Activated CD8-positive, alpha-beta T cell treated with anti-CD3 and anti-CD28 coated beads for 36 hours (primary cell): ENCODE measurements around the gene KIF1C. TPM values are rescaled to one million over a fixed set of nuclear protein-coding genes. Genes with fewer than 3 reads are reported as not detected.
A peak's percentile ranks its signal among the peaks of the same experiment; 100 is the strongest.

Experiments
- ATAC-seq: fragments of 200-7000 bp; cut with Tn5 transposase; one replicate; pipeline ENCODE4 v1.10.0; 2021; ENCODE audit warnings: mild to moderate bottlenecking, moderate library complexity
- CTCF ChIA-PET: fragments of 350-600 bp; sonication (Branson Sonifier 250); formaldehyde crosslinking; loops from one replicate; lab custom pipeline; 2021; ENCODE audit warnings: antibody characterized with exemption; lab: Charles Lee
- POLR2A ChIA-PET: fragments of 350-600 bp; sonication (Branson Sonifier 250); formaldehyde crosslinking; loops from one replicate; lab custom pipeline; 2021; ENCODE audit warnings: antibody characterized with exemption; lab: Charles Lee
- DNase-seq: peaks from one replicate; pipeline ENCODE4 v3.0.0-alpha.2; 2020
- H3K27ac Mint-ChIP-seq: one replicate; pipeline ENCODE4 v1.8.0; 2021; ENCODE audit warnings: mild to moderate bottlenecking, mixed read lengths
- H3K27me3 Mint-ChIP-seq: one replicate; pipeline ENCODE4 v1.8.0; 2021; ENCODE audit warnings: mixed read lengths
- H3K36me3 Mint-ChIP-seq: one replicate; pipeline ENCODE4 v1.8.0; 2021; ENCODE audit warnings: low read depth, mixed read lengths
- H3K4me1 Mint-ChIP-seq: one replicate; pipeline ENCODE4 v1.8.0; 2021; ENCODE audit warnings: low read depth, mixed read lengths
- H3K4me3 Mint-ChIP-seq: one replicate; pipeline ENCODE4 v1.8.0; 2021; ENCODE audit warnings: mild to moderate bottlenecking, moderate library complexity, mixed read lengths
- H3K9me3 Mint-ChIP-seq: one replicate; pipeline ENCODE4 v1.8.0; 2021; ENCODE audit warnings: mixed read lengths
- CTCF ChIP-seq: fragments of 200-600 bp; IDR thresholded peaks from one replicate; pipeline ENCODE4 v1.8.0; 2022; ENCODE audit warnings: antibody characterized with exemption, mild to moderate bottlenecking
- intact Hi-C: fragments of 100-400 bp; cut with micrococcal nuclease; formaldehyde crosslinking; loops from one replicate; pipeline ENCODE4 v1.10.0; 2022
- total RNA-seq, 2 experiments: library from RNA; stranded (reverse); gene quantifications; one replicate each; pipeline ENCODE4 v1.2.3, GENCODE V29; 2021

The KIF1C gene
- total RNA-seq, 2 experiments from 2014 or later = 35.7 to 37.4 TPM

GRCh38 chr17:5047446-5047845 lies 49.7 kb downstream of the KIF1C start:
- peaks cover 39% of the 10 kb centered on the region for H3K4me1 Mint-ChIP-seq
- POLR2A ChIA-PET = interaction anchor here (0.6 to 1.9 kb wide), 4 partner anchors 13 to 36 kb away, joined by 3 to 5 read pairs (median 4); partner anchors contain the start of gene SLC52A1
- no peak for ATAC-seq

DNA sequence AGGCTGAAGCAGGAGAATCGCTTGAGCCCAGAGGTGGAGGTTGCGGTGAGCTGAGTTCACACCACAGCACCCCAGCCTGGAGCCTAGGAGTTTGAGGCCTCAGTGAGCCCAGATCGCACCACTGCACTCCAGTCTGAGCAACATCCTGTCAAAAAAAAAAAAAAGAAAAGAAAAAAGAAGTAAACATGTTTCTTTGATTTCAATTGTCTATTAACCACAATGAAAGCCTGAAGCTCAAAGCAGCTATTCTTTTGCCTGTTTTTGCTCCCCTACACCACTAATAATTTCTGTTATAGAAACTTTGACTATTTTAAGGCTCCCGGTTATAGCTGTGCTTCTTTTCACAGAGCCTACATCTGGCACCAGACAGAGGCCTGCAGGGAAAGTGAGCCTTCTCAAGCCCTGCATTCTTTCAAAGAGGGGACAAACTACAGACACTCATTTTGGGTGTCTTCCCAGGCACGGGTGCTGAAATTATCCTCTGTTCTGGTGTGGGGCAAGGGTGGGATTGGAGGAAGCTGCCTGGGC lies 51.6 kb downstream of the KIF1C start:
- CTCF ChIA-PET = interaction anchor here (1.0 to 2.7 kb wide), 4 partner anchors 13 to 69 kb away, joined by 3 to 19 read pairs (median 10); no protein-coding TSS in a partner anchor
- ATAC-seq = peak; percentile 84
- no peaks in the 10 kb centered on the region for H3K27me3 Mint-ChIP-seq

More at GRCh38 chr17:5047446-5047845, 49.7 kb downstream of the KIF1C start:
- CTCF ChIA-PET = interaction anchor here (0.8 to 0.9 kb wide), 2 partner anchors 14 to 17 kb away, joined by 3 to 4 read pairs; no protein-coding TSS in a partner anchor
- DNase-seq = no peak
- no peaks in the 10 kb centered on the region for H3K9me3 Mint-ChIP-seq
- H3K36me3 Mint-ChIP-seq = no peaks in the 10 kb centered on the region
- peak overlapping the region; percentile 67 for H3K27ac Mint-ChIP-seq
- no peak overlapping the region for H3K4me3 Mint-ChIP-seq
- no peaks in the 10 kb centered on the region for H3K27me3 Mint-ChIP-seq
- TF ChIP-seq CTCF = no peak
- intact Hi-C loops = no loop called here

DNA sequence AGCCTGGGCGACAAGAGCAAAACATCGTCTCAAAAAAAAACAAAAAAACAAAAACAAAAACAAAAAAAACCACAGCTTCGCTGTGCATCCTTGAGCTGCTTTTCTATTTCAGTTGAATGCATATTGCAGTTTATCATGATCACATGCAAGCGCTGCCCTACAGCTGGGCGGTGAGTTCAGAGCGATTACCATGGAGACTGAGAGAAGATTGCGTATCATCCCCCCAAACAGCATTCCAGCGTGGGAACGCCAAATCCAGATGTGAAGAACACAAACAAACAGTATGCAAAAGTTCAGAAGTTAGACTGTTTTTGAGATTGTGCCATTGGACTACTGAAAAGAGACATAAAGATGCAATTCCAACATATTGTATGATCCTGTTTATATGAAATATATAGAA lies 52.5 kb downstream of the KIF1C start:
- Mint-ChIP-seq H3K4me3 (no peak overlapping the region), H3K4me1 (peaks cover 29% of the 10 kb centered on the region), H3K27me3 (no peaks in the 10 kb centered on the region), H3K36me3 (no peaks in the 10 kb centered on the region), H3K9me3 (no peaks in the 10 kb centered on the region), H3K27ac (no peak overlapping the region)
- ChIA-PET CTCF (interaction anchor here (1.4 to 2.7 kb wide), 3 partner anchors 12 to 70 kb away, joined by 4 to 19 read pairs (median 16); no protein-coding TSS in a partner anchor), POLR2A (interaction anchor here (0.7 to 1.2 kb wide), 2 partner anchors 63 to 81 kb away, joined by 3 to 4 read pairs; partner anchors contain the start of gene CAMTA2)
- DNase-seq = no peak
- ATAC-seq = no peak
- no peak for TF ChIP-seq CTCF
- intact Hi-C loops = no loop called here

More for the DNA sequence above, 51.6 kb downstream of the KIF1C start:
- Mint-ChIP-seq H3K36me3 (no peaks in the 10 kb centered on the region), H3K9me3 (no peaks in the 10 kb centered on the region), H3K27ac (peak overlapping the region; percentile 79), H3K4me3 (no peak overlapping the region), H3K4me1 (peaks cover 32% of the 10 kb centered on the region)
- no peak for TF ChIP-seq CTCF
- peak; percentile 69 for DNase-seq
- POLR2A ChIA-PET = interaction anchor here (1.2 kb wide), 1 partner anchor 80 kb away, joined by 4 read pairs; no protein-coding TSS in a partner anchor
- intact Hi-C loops = no loop called here

DNA sequence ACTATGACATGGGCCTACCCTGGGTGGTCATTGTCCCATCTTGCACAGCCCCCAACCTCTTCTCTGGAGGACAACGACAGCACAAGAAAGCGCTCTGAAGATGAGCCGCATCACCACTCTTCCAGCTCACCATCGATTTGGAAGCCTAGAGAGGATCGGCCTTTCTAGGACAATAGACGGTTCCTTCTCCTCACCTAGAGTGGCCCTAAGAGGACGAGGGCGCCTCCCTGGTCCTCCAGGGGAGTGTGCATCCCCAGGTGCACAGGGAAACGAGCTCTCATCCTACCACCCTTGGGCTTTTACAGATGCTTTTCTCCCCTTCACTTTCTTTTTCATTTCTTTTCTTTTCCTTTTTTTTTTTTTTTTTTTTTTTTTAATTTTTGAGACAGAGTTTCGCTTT lies 57.8 kb downstream of the KIF1C start:
- ChIA-PET POLR2A (no interaction called here), CTCF (interaction anchor here (0.8 to 1.5 kb wide), 2 partner anchors 25 to 489 kb away, joined by 3 read pairs; no protein-coding TSS in a partner anchor)
- H3K27me3 Mint-ChIP-seq = no peaks in the 10 kb centered on the region
- TF ChIP-seq CTCF = no peak
- peaks cover 2% of the 10 kb centered on the region for H3K4me1 Mint-ChIP-seq
- DNase-seq = no peak
- H3K36me3 Mint-ChIP-seq = no peaks in the 10 kb centered on the region
- ATAC-seq = no peak
- intact Hi-C loops = no loop called here
- no peak overlapping the region for H3K27ac Mint-ChIP-seq
- H3K9me3 Mint-ChIP-seq = no peaks in the 10 kb centered on the region
- H3K4me3 Mint-ChIP-seq = no peak overlapping the region

GRCh38 chr17:5065227-5065744 lies 67.5 kb downstream of the KIF1C start:
- CTCF ChIA-PET = interaction anchor here (6.4 kb wide), 1 partner anchor 36 kb away, joined by 75 read pairs; no protein-coding TSS in a partner anchor
- H3K4me3 Mint-ChIP-seq = no peak overlapping the region
- H3K4me1 Mint-ChIP-seq = peaks cover 4% of the 10 kb centered on the region
- ATAC-seq (no peak), DNase-seq (no peak)
- TF ChIP-seq CTCF = no peak
- no peak overlapping the region for H3K27ac Mint-ChIP-seq
- H3K36me3 Mint-ChIP-seq = no peaks in the 10 kb centered on the region
- POLR2A ChIA-PET = no interaction called here
- no peaks in the 10 kb centered on the region for H3K27me3 Mint-ChIP-seq
- intact Hi-C loops = loop anchor here (10.0 kb wide), 1 partner anchor 160 kb away; the partner anchor contains the start of gene CHRNE
- no peaks in the 10 kb centered on the region for H3K9me3 Mint-ChIP-seq
